Measurements from ENCODE around the gene RFESD.
"Not testable (repeated sequence)": the region's sequence is repeated elsewhere in the genome, so short reads cannot be mapped to it uniquely, and the experiment has no call there.

RFESD gene

GRCh38 chr5:95630394-95630917 is 16.1 kb upstream of the RFESD start:
- no peak for DNase-seq

GRCh38 chr5:95631255-95631958 is 15.2 kb upstream of the RFESD start:
- DNase-seq: no peak

GRCh38 chr5:95631991-95632675 is 14.4 kb upstream of the RFESD start:
- DNase-seq: no peak

- not testable (repeated sequence) for DNase-seq
These were observed 13.6 kb upstream of the RFESD start for GRCh38 chr5:95632942-95633341.

GRCh38 chr5:95633671-95634070 is 12.9 kb upstream of the RFESD start:
- DNase-seq: no peak

- no peak for DNase-seq
These were observed 12.5 kb upstream of the RFESD start for GRCh38 chr5:95634081-95634480.

- no peak for DNase-seq
These were observed 7.9 kb upstream of the RFESD start for GRCh38 chr5:95638632-95639031.

GRCh38 chr5:95641741-95642220 is 4.8 kb upstream of the RFESD start:
- DNase-seq: no peak

- DNase-seq: no peak
These were observed 3.4 kb upstream of the RFESD start for GRCh38 chr5:95643152-95643551.

- DNase-seq: peak; percentile 12
These were observed 2.1 kb upstream of the RFESD start for GRCh38 chr5:95644351-95645042.

GRCh38 chr5:95646226-95646568 is 380 bp upstream of the RFESD start:
- not testable (repeated sequence) for DNase-seq

- no peak for DNase-seq
These were observed 1.6 kb downstream of the RFESD start for GRCh38 chr5:95647886-95648860.

GRCh38 chr5:95649274-95649673 is 2.7 kb downstream of the RFESD start:
- DNase-seq: no peak

GRCh38 chr5:95649842-95650620 is 3.5 kb downstream of the RFESD start:
- no peak for DNase-seq

GRCh38 chr5:95652849-95653248 is 6.3 kb downstream of the RFESD start:
- DNase-seq: no peak

- DNase-seq: no peak
These were observed 7.6 kb downstream of the RFESD start for GRCh38 chr5:95654196-95654595.

- DNase-seq: no peak
These were observed 9.0 kb downstream of the RFESD start for GRCh38 chr5:95655575-95655974.

GRCh38 chr5:95660060-95660459 is 13.5 kb downstream of the RFESD start:
- no peak for DNase-seq

- DNase-seq: no peak
These were observed 16.4 kb downstream of the RFESD start for GRCh38 chr5:95662946-95663345.

GRCh38 chr5:95664204-95664786 is 17.7 kb downstream of the RFESD start:
- peak; percentile 0 for DNase-seq

- DNase-seq: no peak
These were observed 20.6 kb downstream of the RFESD start for GRCh38 chr5:95667061-95667618.

Data from NCI-H1105 (cell line).